Superior temporal gyrus (tissue), 1 donor: ENCODE measurements around the gene TMEM14C.

Experiments used
- DNase-seq: peaks from one replicate; pipeline ENCODE4 v3.0.0-alpha.2; 2016; ENCODE audit errors: extremely low spot score

TMEM14C gene

DNA sequence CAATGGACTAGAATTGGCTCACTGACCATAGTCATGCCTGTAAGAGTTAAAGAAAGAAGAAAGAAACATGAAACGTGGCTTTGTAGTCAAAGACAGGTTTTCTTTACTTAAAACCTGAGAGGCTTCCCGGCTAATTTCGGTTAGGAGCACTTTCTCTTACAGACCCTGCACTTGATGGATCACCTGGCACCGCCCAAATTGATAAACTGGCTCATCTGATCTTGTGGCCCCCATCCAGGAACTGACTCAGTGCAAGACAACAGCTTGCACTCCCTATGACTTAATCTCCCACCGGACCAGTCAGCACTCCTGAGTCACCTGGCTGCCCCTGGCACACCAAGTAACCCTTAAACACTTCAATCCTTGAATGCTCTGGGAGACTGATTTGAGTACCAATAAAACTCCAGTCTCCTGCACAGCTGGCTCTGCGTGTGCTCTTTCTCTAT, 37.0 kb downstream of the TMEM14C start:
- no peak for DNase-seq

DNA sequence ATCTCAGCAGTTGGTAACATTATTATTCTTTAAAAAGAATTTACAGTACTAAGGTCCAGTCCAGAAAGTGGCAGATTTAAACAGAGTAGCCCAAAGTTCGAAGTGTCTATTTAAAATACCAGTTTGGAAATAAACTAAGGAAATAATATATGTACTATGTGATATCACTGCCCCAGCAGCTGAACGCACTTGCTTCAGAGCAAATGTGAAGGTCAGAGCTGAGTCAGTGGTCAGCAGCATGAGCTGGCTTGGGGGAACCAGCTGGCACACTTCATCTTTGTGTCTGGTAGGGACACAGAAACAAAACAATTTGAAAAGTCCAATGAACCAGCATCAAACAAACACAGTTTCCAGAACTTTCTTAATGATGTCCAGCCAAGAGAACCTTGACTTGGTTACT, 40.1 kb downstream of the TMEM14C start:
- DNase-seq: no peak

DNA sequence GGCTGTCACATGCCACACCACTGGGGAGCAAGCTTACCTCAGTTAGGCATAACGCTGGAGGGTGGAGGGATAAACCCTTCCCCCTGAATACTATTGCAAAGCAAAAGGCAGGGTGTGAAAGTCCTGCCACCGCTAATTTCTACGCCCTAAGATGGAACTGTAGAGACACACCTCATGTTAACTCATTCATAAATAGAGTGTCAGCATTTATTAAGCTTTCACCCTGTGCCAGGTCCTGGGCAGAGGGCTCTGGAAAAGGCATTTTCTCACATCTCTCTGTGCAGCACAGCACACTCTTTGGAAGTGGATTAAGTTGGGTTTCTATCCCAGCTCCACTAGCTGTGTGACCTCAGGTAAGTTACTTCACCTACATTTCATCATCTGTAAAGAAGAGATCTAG, 46.5 kb downstream of the TMEM14C start:
- DNase-seq: no peak

DNA sequence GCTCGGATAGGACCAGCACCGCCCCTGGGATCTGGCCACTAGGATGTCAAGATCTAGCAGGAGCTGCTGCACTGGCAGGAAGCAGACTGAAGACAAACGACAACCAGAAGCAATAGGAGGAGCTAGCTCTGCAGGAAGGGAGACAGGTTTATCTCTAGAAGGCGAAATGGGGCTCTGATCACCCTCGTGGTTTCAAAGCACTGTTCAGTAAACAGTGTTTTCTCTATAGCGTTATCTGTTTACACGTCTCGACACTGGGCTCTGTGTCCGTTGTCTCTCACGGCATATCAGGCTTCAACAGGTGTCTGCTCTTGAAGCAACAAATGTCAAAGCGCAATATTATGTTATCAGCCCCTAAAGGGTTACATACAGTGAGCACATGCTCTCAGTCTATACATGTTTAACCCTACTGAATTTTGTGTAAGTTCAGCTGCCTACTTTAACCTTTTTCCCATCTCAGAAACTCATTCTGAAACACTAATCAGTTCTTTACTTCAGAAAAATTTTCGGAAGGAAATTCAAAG, 48.6 kb downstream of the TMEM14C start:
- DNase-seq: no peak

DNA sequence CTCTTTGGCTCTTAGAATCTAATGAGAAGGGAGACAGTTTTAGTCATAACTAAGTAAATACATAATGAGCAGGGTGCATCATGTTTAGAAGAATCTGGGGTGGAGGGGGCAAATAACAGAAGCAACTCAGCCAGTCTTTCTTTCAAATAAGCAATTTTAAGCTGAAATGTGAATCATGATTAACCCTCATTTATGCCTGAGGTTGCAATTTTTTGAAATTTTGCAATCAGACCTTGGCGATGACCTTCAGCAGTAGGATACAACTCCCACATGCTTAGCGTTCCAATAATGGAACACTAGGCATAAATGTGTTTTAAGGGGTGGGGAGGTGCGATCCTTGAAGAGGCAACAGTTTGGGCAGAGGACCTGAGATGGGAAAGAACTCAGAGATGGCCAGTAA, 55.4 kb downstream of the TMEM14C start:
- DNase-seq: no peak

DNA sequence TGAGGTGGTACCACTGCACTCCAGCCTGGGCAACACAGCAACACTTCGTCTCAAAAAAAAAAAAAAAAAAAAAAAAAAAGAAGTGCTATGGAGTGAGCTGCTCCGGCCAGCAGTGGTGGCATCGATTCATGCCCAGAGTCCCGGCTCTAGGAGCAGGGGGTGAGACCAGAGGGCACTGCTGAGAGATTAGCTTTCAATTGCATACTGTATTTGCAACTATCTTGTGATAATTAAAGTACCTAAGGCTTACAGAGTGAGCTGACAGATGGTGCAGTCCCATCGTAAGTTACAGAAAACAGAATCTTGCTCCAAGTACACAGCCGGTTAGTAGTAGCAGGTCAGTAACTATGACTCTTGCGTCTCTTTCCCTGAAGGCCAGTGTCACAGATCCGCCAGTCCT, 56.2 kb downstream of the TMEM14C start:
- DNase-seq: no peak
